Liver (tissue), 3 donors: Measurements from ENCODE around the gene PARD6A.

ENCODE experiments used
- GABPA ChIP-seq, 2 donors: IDR thresholded peaks in 1 of 2; conservative IDR thresholded peaks in 1 of 2; 2 replicates each; pipeline ENCODE4 v1.6.1; 2016; ENCODE audit warnings: antibody characterized with exemption in 2 of 2, mild to moderate bottlenecking in 1 of 2, moderate library complexity in 1 of 2
- JUND ChIP-seq, 2 donors: IDR thresholded peaks; 2 replicates each; pipeline ENCODE4 v1.6.1; 2016; ENCODE audit warnings: antibody characterized with exemption in 2 of 2
- RAD21 ChIP-seq, 2 donors: IDR thresholded peaks; 2 replicates each; pipeline ENCODE4 v1.6.1; 2016; ENCODE audit warnings: antibody characterized with exemption in 2 of 2, mild to moderate bottlenecking in 2 of 2
- SP1 ChIP-seq: IDR thresholded peaks from 2 replicates; pipeline ENCODE4 v1.6.1; 2018; ENCODE audit warnings: antibody characterized with exemption, mild to moderate bottlenecking
- YY1 ChIP-seq: IDR thresholded peaks from 2 replicates; pipeline ENCODE4 v1.6.1; 2016; ENCODE audit warnings: antibody characterized with exemption, mild to moderate bottlenecking
- ZBTB33 ChIP-seq: IDR thresholded peaks from 2 replicates; pipeline ENCODE4 v1.6.1; 2016; ENCODE audit warnings: antibody characterized with exemption
- TF ChIP-seq, protein P1 (sequence below): fragments of 150-350 bp; IDR thresholded peaks from 2 replicates; pipeline ENCODE4 v1.5.1; 2017; ENCODE audit warnings: improper control_type of control experiment, low read depth, low read length; ENCODE audit not compliant: missing input control
- donor health status: healthy.
- donor health status: healthy.

- TF ChIP-seq YY1 (no peak), RAD21 (IDR thresholded peaks at IDR 0.05) (no peak), ZBTB33 (no peak), SP1 (no peak), GABPA (IDR thresholded peaks at IDR 0.05 in 1 of 2, conservative IDR thresholded peaks at IDR 0.05 in 1 of 2) (no peak), JUND (IDR thresholded peaks at IDR 0.05) (no peak)
- TF ChIP-seq, protein P1, sequence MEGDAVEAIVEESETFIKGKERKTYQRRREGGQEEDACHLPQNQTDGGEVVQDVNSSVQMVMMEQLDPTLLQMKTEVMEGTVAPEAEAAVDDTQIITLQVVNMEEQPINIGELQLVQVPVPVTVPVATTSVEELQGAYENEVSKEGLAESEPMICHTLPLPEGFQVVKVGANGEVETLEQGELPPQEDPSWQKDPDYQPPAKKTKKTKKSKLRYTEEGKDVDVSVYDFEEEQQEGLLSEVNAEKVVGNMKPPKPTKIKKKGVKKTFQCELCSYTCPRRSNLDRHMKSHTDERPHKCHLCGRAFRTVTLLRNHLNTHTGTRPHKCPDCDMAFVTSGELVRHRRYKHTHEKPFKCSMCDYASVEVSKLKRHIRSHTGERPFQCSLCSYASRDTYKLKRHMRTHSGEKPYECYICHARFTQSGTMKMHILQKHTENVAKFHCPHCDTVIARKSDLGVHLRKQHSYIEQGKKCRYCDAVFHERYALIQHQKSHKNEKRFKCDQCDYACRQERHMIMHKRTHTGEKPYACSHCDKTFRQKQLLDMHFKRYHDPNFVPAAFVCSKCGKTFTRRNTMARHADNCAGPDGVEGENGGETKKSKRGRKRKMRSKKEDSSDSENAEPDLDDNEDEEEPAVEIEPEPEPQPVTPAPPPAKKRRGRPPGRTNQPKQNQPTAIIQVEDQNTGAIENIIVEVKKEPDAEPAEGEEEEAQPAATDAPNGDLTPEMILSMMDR: no peak
These were observed 14.8 kb downstream of the PARD6A start for GRCh38 chr16:67675579-67675935.
